HG02588 (cell line): Measurements from ENCODE around the gene ATG4D.
A peak's percentile ranks its signal among the peaks of the same experiment; 100 is the strongest.
"Not testable (repeated sequence)": the region's sequence is repeated elsewhere in the genome, so short reads cannot be mapped to it uniquely, and the experiment has no call there.

ENCODE experiments used
- ATAC-seq: cut with Tn5 transposase; IDR thresholded peaks from one replicate; pipeline ENCODE4 v1.9.1; 2021; ENCODE audit warnings: mild to moderate bottlenecking, moderate library complexity; ENCODE audit not compliant: unreplicated experiment

The ATG4D gene

DNA sequence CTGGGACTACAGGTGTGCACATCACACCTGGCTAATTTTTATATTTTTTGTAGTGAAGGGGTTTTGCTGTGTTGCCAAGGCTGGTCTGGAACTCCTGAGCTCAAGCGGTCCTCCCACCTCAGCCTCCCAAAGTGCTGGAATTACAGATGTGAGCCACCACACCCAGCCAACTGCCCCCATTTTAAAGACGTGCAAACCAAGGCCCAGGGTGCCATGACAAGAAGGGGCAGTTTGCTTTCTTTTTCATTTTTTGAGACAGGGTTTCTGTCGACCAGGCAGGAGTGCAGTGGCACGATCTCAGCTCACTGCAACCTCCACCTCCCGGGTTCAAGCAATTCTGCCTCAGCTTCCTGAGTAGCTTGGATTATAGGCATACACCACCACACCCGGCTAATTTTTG, 30.1 kb downstream of the ATG4D start:
- ATAC-seq = not testable (repeated sequence)

DNA sequence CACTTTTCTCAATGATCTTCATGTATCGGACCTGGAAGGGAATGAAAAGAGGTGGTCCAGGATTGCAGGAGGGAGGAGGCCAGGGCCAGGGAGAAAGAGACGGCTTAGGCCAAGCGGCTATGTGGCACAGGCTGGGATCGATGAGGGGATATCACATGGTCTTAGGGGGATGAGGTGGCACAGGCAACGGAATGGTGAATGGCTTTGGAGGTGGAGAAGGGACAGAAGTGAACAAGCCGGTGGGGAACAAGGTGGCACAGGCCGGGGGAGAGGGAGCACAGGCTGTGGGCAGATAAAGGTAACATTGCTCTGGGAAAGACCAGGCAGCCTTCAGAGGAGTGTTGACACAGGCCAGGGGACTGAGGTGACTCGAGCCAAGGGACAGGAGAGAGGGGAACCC, 30.8 kb downstream of the ATG4D start:
- ATAC-seq = no peak

GRCh38 chr19:10575011-10575716, 31.5 kb downstream of the ATG4D start:
- no peak for ATAC-seq

GRCh38 chr19:10577951-10578350, 34.2 kb downstream of the ATG4D start:
- no peak for ATAC-seq

DNA sequence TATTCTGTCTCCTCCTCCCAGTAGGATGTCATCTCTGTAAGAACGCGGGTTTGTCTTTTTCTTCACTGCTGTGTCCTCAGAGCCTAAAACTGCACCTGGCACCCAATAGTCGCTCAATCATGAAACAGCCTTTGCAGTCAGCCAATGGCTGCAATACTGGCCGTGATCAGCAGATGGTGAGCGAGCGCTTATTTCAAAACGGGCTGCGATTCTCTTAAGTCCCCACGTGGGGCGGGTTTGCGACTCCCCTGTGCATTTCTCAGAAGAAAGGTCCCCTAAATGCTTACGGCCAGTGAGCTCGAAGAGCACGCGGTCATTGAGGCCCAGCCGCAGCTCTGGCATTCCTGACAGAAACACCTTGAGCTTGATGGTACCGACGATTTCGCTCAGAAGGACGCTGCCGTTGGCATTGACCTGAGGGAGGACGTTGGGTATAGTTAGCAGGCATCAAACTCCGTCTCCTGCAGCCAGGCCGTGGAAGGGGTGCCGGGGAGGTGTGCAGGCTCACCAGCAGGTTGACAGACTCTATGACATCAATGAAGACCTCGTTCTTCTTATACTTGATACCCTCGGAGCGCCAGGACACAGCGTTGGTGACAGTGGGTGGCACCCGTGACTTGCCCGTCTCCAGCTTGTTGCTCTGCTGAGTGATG, 37.4 kb downstream of the ATG4D start:
- no peak for ATAC-seq

DNA sequence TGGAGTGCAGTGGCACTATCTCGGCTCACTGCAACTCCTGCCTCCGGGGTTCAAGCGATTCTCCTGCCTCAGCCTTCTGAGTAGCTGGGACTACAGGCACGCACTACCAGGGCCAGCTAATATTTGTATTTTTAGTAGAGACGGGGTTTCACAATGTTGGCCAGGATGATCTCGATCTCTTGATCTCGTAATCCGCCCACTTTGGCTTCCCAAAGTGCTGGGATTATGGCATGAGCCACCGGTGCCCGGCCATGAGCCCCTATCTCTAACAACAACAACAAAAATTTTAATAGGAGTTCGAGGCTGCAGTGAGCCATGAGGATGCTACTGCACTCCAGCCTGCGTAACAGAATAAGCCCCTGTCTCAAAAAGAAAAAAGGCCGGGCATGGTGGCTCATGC, 38.4 kb downstream of the ATG4D start:
- no peak for ATAC-seq

- no peak for ATAC-seq
Observed at GRCh38 chr19:10583036-10583776, 39.5 kb downstream of the ATG4D start.

DNA sequence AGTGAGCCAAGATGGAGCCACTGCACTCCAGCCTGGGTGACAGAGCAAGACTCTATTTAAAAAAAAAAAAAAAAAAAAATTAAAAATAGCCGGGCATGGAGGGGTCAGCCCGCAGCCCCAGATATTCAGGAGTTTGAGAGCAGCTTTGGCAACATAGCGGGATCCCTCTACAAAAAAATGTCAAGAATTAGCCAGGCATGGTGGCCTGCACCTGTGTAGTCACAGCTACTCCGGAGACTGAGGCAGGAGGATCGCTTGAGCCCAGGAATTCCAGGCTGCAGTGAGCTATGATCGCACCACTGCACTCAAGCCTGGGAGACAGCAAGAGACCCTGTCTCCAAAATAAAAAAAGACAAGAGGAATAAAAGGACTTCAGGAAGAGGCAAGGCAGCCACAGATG, 42.7 kb downstream of the ATG4D start:
- no peak for ATAC-seq

GRCh38 chr19:10587022-10587838, 43.5 kb downstream of the ATG4D start, which contains the start of gene AP1M2:
Gene AP1M2 (minus strand): TSS chr19:10587312. CDS start chr19:10587231, 81 bp downstream.
- no peak for ATAC-seq

GRCh38 chr19:10587839-10588150, 44.1 kb downstream of the ATG4D start:
- ATAC-seq = no peak

GRCh38 chr19:10593148-10593547, 49.4 kb downstream of the ATG4D start:
- no peak for ATAC-seq

GRCh38 chr19:10593820-10594637, 50.3 kb downstream of the ATG4D start:
- no peak for ATAC-seq

GRCh38 chr19:10600149-10600548, 56.4 kb downstream of the ATG4D start:
- ATAC-seq = no peak

DNA sequence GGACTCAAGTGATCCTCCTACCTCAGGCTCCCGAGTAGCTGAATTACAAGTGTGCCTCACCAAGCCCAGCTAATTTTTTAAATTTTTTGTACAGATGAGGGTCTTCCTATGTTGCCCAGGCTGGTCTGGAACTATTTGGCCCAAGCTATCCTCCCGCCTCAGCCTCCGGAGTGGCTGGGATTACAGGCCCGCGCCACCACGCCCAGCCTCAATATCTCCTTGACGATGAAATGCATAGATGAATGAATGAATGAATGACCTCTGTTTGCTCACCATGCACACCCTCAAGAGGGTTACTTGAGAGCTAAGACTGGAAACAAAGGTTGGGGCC, 58.3 kb downstream of the ATG4D start:
- no peak for ATAC-seq

DNA sequence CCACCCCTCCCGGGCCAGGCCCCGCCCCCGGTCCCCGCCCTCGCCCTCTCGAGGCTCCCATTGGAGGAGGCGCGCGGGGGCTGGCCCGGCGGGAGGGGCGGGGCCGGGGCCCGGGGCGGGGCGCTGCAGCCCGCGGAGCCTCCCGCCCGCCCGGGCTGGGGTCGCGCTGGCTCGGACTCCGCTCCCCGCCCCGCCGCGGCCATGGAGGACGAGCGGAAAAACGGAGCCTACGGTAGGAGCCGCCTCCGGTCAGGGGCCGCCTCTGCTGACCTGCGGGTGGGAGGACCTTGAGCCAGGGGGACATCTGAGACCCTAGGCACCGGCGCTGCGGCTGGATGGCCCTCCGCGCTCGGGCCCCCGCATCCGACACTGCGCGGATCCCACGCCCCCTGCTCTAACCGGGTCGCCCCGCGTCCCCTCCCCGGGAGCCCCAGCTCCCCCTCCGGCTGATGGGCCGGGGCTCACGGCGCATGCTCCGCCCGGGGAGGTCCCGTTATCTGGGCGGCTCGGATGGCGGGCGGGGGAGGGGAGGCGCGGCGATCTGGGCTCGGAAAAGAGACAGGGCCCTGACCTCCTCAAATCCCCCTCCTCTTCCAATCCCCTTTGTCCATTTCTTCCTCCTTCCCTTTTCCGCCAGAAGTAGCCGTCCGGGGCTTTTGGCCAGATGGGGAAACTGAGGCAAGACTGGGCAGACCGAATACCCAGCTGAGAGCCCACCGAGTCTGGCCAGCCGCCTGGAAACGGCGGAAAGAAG, 58.8 kb downstream of the ATG4D start:
- ATAC-seq = peak; percentile 69
